ENCODE results near the gene ASAP3. TPM values are rescaled to one million over a fixed set of nuclear protein-coding genes. Genes with fewer than 3 reads are reported as not detected.

ASAP3 gene
- total and polyA plus RNA-seq, 2 donors (not counting 3 experiments of a cell fraction or from before 2014, with no cell fraction given), result 12.5 to 14.2 TPM

DNA sequence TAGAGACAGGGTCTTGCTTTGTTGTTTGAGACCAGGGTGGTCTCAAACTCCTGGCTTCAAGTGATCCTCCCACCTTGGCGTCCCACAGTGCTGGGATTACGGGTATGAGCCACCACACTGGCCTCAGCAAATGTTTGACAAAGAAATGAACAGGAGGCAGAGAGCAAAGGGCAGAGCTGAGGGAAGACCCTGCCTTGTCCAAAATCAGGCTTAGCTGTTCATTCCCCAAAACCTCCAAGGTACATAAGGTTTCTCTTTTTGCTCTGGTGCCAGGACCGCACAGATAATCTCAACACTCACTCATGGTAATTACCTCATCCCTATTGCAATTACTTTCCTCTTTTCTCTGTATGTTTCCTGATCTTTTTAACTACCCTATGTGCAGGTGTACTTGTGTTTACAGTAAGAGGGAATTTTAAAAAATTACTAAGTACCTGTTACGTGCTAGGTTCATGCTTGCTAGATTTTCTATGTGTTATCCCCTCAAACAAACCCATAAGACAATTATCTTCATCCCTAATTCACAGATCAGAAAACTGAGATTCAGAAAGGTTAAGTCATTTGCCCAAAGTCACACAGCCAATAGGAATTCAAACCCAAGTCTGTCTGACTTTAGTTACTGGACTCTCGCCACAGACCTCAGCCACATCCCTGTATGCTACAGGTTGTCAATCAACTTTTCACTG lies 11.5 kb downstream of the ASAP3 start:
- TF ChIP-seq EZH2 (IDR thresholded peaks at IDR 0.05; ENCODE audit: borderline replicate concordance, low read depth, low read length, severe bottlenecking) (no peak), POLR2A (IDR thresholded peaks at IDR 0.05; ENCODE audit: low read depth, low read length) (no peak), MYC (IDR thresholded peaks at IDR 0.05; ENCODE audit: low read depth, low read length) (no peak), FOS (IDR thresholded peaks at IDR 0.05; ENCODE audit: borderline replicate concordance, insufficient read depth, low read length) (no peak), GATA2 (IDR thresholded peaks at IDR 0.05; ENCODE audit: insufficient read depth, insufficient read length, low read depth, low read length) (no peak)
- TF ChIP-seq, protein P1, sequence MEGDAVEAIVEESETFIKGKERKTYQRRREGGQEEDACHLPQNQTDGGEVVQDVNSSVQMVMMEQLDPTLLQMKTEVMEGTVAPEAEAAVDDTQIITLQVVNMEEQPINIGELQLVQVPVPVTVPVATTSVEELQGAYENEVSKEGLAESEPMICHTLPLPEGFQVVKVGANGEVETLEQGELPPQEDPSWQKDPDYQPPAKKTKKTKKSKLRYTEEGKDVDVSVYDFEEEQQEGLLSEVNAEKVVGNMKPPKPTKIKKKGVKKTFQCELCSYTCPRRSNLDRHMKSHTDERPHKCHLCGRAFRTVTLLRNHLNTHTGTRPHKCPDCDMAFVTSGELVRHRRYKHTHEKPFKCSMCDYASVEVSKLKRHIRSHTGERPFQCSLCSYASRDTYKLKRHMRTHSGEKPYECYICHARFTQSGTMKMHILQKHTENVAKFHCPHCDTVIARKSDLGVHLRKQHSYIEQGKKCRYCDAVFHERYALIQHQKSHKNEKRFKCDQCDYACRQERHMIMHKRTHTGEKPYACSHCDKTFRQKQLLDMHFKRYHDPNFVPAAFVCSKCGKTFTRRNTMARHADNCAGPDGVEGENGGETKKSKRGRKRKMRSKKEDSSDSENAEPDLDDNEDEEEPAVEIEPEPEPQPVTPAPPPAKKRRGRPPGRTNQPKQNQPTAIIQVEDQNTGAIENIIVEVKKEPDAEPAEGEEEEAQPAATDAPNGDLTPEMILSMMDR (IDR thresholded peaks at IDR 0.05; ENCODE audit: extremely low read depth in 1 of 2, insufficient read depth in 1 of 2, low read depth in 1 of 2, low read length in 2 of 2), result no peak
- TF ChIP-seq, protein P2, sequence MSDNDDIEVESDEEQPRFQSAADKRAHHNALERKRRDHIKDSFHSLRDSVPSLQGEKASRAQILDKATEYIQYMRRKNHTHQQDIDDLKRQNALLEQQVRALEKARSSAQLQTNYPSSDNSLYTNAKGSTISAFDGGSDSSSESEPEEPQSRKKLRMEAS (IDR thresholded peaks at IDR 0.05; ENCODE audit: insufficient read depth, insufficient read length), result no peak
- FAIRE-seq (no peak), DNase-seq (ENCODE audit: low read depth, low spot score) (no peak)
- Histone ChIP-seq H3K9me3 (replicated peaks; ENCODE audit: control insufficient read depth, insufficient read depth, low read length) (no peaks in the 10 kb centered on the region), H2AFZ (ENCODE audit: low read depth, low read length) (no peak overlapping the region), H3K4me3 (replicated peaks in 1 of 3; ENCODE audit: insufficient read depth in 1 of 3, low read depth in 1 of 3, low read length in 3 of 3) (no peak overlapping the region), H3K4me1 (ENCODE audit: control insufficient read depth, extremely low read depth, insufficient read depth, low read length) (peaks cover 13% of the 10 kb centered on the region), H3K9ac (replicated peaks; ENCODE audit: extremely low read depth, insufficient read depth, low read length) (no peak overlapping the region), H3K9me1 (replicated peaks; ENCODE audit: control insufficient read depth, extremely low read depth, insufficient read depth, low read length) (no peaks in the 10 kb centered on the region), H3K4me2 (ENCODE audit: insufficient read depth, low read length) (no peak overlapping the region), H4K20me1 (replicated peaks; ENCODE audit: control insufficient read depth, extremely low read depth, insufficient read depth, low read length) (no peaks in the 10 kb centered on the region), H3K27me3 (ENCODE audit: control insufficient read depth in 2 of 2, insufficient read depth in 2 of 2, low read length in 2 of 2) (no peaks in the 10 kb centered on the region), H3K79me2 (ENCODE audit: control insufficient read depth, insufficient read depth, low read length) (no peaks in the 10 kb centered on the region), H3K36me3 (ENCODE audit: control insufficient read depth in 2 of 2, extremely low read depth in 1 of 2, insufficient read depth in 2 of 2, low read length in 2 of 2) (no peaks in the 10 kb centered on the region), H3K27ac (ENCODE audit: insufficient read depth, low read depth, low read length) (no peak overlapping the region)
- ChIA-PET CTCF (interaction anchor here (1.5 to 1.7 kb wide), 2 partner anchors 11 to 25 kb away, joined by 3 to 5 read pairs; partner anchors contain the start of gene ASAP3), POLR2A (no interaction called here)
- BruUV-seq (replicated peaks), result no TSS peak
- intact Hi-C loops (cut with micrococcal nuclease), result no loop called here
- dilution Hi-C loops (cut with MboI; ENCODE audit: extremely low pct_ligation_motif_present, low sequenced_read_pairs), result no loop called here

Measured in endothelial cell of umbilical vein (primary cell).